OCI-LY1 (cell line): Measurements from ENCODE around the gene STXBP6.

Source experiments
- H2AFZ ChIP-seq: fragments of 200-600 bp; sonication (generic), shearing (Covaris generic); 2 replicates; pipeline ENCODE4 v1.6.0; 2014; ENCODE audit warnings: antibody characterized with exemption, mild to moderate bottlenecking, low read length
- H3F3A ChIP-seq: fragments of 200-600 bp; sonication (generic), shearing (Covaris generic); 2 replicates; pipeline ENCODE4 v1.6.0; 2014; ENCODE audit warnings: mild to moderate bottlenecking, antibody characterized with exemption, low read length, moderate library complexity; ENCODE audit not compliant: insufficient read depth
- H3K27ac ChIP-seq: fragments of 200-600 bp; sonication (generic); 2 replicates; pipeline ENCODE4 v1.5.1; 2014; ENCODE audit warnings: low read length, mixed run types, mild to moderate bottlenecking, low read depth; ENCODE audit not compliant: poor library complexity, severe bottlenecking
- H3K27me3 ChIP-seq: fragments of 200-600 bp; sonication (generic); 2 replicates; pipeline ENCODE4 v1.6.0; 2014; ENCODE audit warnings: antibody characterized with exemption, mild to moderate bottlenecking, low read length, moderate library complexity; ENCODE audit not compliant: insufficient read depth
- H3K36me3 ChIP-seq: fragments of 200-600 bp; sonication (generic); 2 replicates; pipeline ENCODE4 v1.6.1; 2014; ENCODE audit warnings: mild to moderate bottlenecking, antibody characterized with exemption, low read length, moderate library complexity, mixed read lengths; ENCODE audit not compliant: insufficient read depth
- H3K4me1 ChIP-seq: fragments of 200-600 bp; sonication (generic); 2 replicates; pipeline ENCODE4 v1.5.1; 2014; ENCODE audit warnings: mild to moderate bottlenecking, low read length, moderate library complexity; ENCODE audit not compliant: insufficient read depth, severe bottlenecking
- H3K4me2 ChIP-seq: fragments of 200-600 bp; sonication (generic), shearing (Covaris generic); 2 replicates; pipeline ENCODE4 v1.6.1; 2014; ENCODE audit warnings: low read length
- H3K4me3 ChIP-seq: fragments of 200-600 bp; sonication (generic); 2 replicates; pipeline ENCODE4 v1.5.1; 2014; ENCODE audit warnings: low read length, low read depth, mild to moderate bottlenecking, mixed read lengths; ENCODE audit not compliant: poor library complexity, severe bottlenecking
- H3K79me2 ChIP-seq: fragments of 200-600 bp; shearing (Covaris generic); 2 replicates; pipeline ENCODE4 v1.6.1; 2016; ENCODE audit warnings: mixed run types, low read length, mixed read lengths; ENCODE audit not compliant: insufficient read depth
- H3K9ac ChIP-seq: fragments of 200-600 bp; sonication (generic), shearing (Covaris generic); 2 replicates; pipeline ENCODE4 v1.6.1; 2014; ENCODE audit warnings: mild to moderate bottlenecking, low read length, mixed read lengths
- H3K9me2 ChIP-seq: fragments of 200-600 bp; sonication (generic), shearing (Covaris generic); 2 replicates; pipeline ENCODE4 v1.6.1; 2014; ENCODE audit warnings: low read depth, mild to moderate bottlenecking, low read length, mixed read lengths
- H3K9me3 ChIP-seq: fragments of 200-600 bp; shearing (Covaris generic); 2 replicates; pipeline ENCODE4 v1.6.1; 2014; ENCODE audit warnings: low read length, mixed read lengths
- H4K20me1 ChIP-seq: fragments of 200-600 bp; sonication (generic), shearing (Covaris generic); 2 replicates; pipeline ENCODE4 v1.6.0; 2016; ENCODE audit warnings: mild to moderate bottlenecking, low read length; ENCODE audit not compliant: insufficient read depth
- CTCF ChIP-seq: fragments of 200-600 bp; sonication (generic), shearing (Covaris generic); IDR thresholded peaks from 2 replicates; pipeline ENCODE4 v1.5.1; 2017; ENCODE audit warnings: mild to moderate bottlenecking, antibody characterized with exemption, low read length, moderate library complexity, mixed read lengths
- EZH2 ChIP-seq: fragments of 200-600 bp; sonication (generic), shearing (Covaris generic); IDR thresholded peaks from 2 replicates; pipeline ENCODE4 v1.8.0; 2017; ENCODE audit warnings: borderline replicate concordance, mixed run types, mild to moderate bottlenecking, antibody characterized with exemption, low read length, moderate library complexity, mixed read lengths

Gene STXBP6

DNA sequence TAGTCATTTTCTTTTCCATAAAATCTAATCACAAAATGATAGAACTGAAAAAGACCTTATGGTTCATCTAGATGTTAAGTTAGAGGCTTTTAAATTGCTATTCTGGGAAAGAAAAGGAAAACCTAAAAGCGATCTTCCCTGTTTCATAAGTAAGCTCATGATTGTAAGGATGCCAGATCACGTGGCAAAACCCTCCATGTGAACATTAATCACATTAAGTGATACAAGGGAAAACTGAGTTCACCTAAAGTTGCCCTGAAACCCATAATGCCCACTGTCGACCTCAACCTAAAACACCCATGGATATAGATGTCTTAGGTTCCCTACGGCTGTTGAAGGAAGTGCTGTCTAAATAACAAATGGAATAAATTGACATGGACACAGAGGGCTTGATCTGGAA, 3.0 kb upstream of the STXBP6 start:
- Histone ChIP-seq H3K9me3 (no peaks in the 10 kb centered on the region), H3K36me3 (no peaks in the 10 kb centered on the region), H3K4me3 (no peak overlapping the region), H3F3A (no peaks in the 10 kb centered on the region), H2AFZ (no peak overlapping the region), H4K20me1 (no peaks in the 10 kb centered on the region), H3K4me2 (no peak overlapping the region), H3K27me3 (0 out of 2 replicates have a peak, but pooled peaks cover 4% of the 10 kb centered on the region), H3K79me2 (no peaks in the 10 kb centered on the region), H3K9me2 (no peaks in the 10 kb centered on the region), H3K4me1 (no peaks in the 10 kb centered on the region), H3K9ac (no peak overlapping the region), H3K27ac (no peak overlapping the region)
- TF ChIP-seq EZH2 (no peak), CTCF (no peak)

GRCh38 chr14:25052385-25052784, 2.4 kb upstream of the STXBP6 start:
- Histone ChIP-seq H3K9ac (no peak overlapping the region), H3K9me3 (no peaks in the 10 kb centered on the region), H2AFZ (no peak overlapping the region), H3K9me2 (no peaks in the 10 kb centered on the region), H3K4me3 (no peak overlapping the region), H3K79me2 (no peaks in the 10 kb centered on the region), H3K36me3 (no peaks in the 10 kb centered on the region), H3K4me2 (no peak overlapping the region), H4K20me1 (no peaks in the 10 kb centered on the region), H3K4me1 (no peaks in the 10 kb centered on the region), H3K27me3 (0 out of 2 replicates have a peak, but pooled peaks cover 4% of the 10 kb centered on the region), H3K27ac (no peak overlapping the region), H3F3A (no peaks in the 10 kb centered on the region)
- no peak for TF ChIP-seq CTCF
- no peak for TF ChIP-seq EZH2

DNA sequence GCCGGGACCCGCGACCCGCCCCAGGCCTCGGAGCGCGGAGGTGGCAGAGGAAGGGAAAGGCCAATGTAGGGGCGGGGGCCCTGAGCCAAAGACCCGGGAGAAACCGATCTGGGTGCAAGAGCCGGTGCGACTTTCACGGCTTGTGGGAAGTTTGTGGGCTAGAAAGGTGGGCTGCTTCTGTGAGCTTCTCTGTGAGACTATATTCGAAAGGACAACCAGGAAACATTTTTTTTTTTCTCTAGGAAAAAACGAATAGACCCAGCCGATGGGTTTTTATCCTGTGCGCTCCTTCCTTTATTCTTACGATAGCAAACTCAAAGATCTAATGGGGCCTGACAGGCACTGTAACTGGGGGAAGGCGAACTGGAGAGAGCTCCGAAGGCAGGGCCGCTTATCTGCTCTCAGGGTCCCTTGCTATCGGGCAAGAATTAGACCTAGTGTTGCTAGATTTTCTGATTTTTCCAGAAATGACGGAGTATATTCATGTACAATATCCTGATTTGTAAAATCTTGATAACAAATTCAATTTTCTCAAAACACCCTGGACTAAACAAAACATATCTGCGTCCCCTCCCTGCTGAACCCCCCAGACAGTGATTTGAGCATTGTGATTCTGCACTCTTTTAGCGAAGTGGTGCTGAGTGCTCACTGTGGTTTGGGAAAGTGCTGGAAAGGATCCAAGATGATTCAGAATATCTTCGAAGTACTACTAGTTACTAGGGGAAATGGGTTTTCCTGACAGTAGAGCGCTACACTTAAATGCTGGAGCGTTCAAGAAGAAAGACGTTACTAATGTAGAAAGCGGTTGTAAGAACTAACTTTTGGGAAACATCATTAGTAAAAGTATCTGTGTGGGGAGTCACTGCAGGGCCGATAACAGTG, 563 bp upstream of the STXBP6 start:
- TF ChIP-seq EZH2 (no peak), CTCF (no peak)
- Histone ChIP-seq H3K27ac (no peak overlapping the region), H3K4me2 (no peak overlapping the region), H3K9ac (no peak overlapping the region), H3K9me2 (no peaks in the 10 kb centered on the region), H3K4me3 (no peak overlapping the region), H3K9me3 (no peaks in the 10 kb centered on the region), H3F3A (no peaks in the 10 kb centered on the region), H3K4me1 (no peaks in the 10 kb centered on the region), H3K27me3 (0 out of 2 replicates have a peak, but pooled peaks cover 4% of the 10 kb centered on the region), H3K36me3 (no peaks in the 10 kb centered on the region), H2AFZ (no peak overlapping the region), H4K20me1 (no peaks in the 10 kb centered on the region), H3K79me2 (no peaks in the 10 kb centered on the region)
